ENCODE measurements around the gene CLC. TPM values are rescaled to one million over a fixed set of nuclear protein-coding genes. Genes with fewer than 3 reads are reported as not detected.

Gene CLC
- total RNA-seq, 1 experiment from 2014 or later, result not detected

DNA sequence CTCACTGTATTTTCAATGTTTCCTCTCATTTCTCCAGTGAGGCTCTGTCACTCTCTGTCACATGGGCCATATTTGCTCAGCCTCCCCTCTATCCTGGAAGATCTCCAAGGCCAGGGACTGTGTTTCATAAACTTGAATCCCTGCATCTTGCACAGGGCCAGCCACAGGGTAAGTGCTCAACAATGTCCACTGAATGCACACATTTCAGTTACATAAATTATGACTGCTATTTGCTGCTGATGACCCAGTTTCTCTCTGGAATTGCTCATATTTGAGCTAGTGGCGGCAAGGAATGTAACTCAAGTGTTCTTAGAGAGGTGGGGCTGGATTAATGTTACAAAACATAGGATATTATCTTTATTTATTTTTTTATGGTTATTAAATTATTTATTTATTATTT lies 6.1 kb downstream of the CLC start (continued):
- TF ChIP-seq, protein P1, sequence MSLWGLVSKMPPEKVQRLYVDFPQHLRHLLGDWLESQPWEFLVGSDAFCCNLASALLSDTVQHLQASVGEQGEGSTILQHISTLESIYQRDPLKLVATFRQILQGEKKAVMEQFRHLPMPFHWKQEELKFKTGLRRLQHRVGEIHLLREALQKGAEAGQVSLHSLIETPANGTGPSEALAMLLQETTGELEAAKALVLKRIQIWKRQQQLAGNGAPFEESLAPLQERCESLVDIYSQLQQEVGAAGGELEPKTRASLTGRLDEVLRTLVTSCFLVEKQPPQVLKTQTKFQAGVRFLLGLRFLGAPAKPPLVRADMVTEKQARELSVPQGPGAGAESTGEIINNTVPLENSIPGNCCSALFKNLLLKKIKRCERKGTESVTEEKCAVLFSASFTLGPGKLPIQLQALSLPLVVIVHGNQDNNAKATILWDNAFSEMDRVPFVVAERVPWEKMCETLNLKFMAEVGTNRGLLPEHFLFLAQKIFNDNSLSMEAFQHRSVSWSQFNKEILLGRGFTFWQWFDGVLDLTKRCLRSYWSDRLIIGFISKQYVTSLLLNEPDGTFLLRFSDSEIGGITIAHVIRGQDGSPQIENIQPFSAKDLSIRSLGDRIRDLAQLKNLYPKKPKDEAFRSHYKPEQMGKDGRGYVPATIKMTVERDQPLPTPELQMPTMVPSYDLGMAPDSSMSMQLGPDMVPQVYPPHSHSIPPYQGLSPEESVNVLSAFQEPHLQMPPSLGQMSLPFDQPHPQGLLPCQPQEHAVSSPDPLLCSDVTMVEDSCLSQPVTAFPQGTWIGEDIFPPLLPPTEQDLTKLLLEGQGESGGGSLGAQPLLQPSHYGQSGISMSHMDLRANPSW (CRISPR knock-in tag; conservative IDR thresholded peaks at IDR 0.05; ENCODE audit: low read depth), result no peak
- TF ChIP-seq ZNF219 (CRISPR knock-in tag; IDR thresholded peaks at IDR 0.05; ENCODE audit: borderline replicate concordance) (no peak), NR2C2 (CRISPR knock-in tag; IDR thresholded peaks at IDR 0.05) (no peak)
- TF ChIP-seq, protein P2, sequence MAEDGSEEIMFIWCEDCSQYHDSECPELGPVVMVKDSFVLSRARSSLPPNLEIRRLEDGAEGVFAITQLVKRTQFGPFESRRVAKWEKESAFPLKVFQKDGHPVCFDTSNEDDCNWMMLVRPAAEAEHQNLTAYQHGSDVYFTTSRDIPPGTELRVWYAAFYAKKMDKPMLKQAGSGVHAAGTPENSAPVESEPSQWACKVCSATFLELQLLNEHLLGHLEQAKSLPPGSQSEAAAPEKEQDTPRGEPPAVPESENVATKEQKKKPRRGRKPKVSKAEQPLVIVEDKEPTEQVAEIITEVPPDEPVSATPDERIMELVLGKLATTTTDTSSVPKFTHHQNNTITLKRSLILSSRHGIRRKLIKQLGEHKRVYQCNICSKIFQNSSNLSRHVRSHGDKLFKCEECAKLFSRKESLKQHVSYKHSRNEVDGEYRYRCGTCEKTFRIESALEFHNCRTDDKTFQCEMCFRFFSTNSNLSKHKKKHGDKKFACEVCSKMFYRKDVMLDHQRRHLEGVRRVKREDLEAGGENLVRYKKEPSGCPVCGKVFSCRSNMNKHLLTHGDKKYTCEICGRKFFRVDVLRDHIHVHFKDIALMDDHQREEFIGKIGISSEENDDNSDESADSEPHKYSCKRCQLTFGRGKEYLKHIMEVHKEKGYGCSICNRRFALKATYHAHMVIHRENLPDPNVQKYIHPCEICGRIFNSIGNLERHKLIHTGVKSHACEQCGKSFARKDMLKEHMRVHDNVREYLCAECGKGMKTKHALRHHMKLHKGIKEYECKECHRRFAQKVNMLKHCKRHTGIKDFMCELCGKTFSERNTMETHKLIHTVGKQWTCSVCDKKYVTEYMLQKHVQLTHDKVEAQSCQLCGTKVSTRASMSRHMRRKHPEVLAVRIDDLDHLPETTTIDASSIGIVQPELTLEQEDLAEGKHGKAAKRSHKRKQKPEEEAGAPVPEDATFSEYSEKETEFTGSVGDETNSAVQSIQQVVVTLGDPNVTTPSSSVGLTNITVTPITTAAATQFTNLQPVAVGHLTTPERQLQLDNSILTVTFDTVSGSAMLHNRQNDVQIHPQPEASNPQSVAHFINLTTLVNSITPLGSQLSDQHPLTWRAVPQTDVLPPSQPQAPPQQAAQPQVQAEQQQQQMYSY (CRISPR knock-in tag; IDR thresholded peaks at IDR 0.05), result no peak

DNA sequence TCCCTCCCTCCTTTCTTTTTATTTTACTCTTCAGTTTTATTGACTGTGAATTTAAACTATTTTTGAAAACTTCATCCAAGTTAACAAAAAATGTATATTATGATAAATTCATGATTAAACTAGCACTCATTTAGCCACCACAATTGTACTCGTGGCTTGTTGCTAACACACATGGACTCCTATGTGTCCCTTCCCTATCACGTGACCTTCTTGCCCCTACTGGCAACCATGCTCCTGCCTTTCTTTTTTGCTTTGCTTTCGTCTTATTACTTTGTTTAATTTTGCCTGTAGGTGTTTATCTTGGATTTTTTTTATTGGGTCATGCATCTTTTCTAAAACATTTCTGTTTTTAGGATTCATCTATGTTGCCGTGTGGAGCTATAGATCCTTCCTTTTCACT lies 8.2 kb downstream of the CLC start:
- TF ChIP-seq, protein P3, sequence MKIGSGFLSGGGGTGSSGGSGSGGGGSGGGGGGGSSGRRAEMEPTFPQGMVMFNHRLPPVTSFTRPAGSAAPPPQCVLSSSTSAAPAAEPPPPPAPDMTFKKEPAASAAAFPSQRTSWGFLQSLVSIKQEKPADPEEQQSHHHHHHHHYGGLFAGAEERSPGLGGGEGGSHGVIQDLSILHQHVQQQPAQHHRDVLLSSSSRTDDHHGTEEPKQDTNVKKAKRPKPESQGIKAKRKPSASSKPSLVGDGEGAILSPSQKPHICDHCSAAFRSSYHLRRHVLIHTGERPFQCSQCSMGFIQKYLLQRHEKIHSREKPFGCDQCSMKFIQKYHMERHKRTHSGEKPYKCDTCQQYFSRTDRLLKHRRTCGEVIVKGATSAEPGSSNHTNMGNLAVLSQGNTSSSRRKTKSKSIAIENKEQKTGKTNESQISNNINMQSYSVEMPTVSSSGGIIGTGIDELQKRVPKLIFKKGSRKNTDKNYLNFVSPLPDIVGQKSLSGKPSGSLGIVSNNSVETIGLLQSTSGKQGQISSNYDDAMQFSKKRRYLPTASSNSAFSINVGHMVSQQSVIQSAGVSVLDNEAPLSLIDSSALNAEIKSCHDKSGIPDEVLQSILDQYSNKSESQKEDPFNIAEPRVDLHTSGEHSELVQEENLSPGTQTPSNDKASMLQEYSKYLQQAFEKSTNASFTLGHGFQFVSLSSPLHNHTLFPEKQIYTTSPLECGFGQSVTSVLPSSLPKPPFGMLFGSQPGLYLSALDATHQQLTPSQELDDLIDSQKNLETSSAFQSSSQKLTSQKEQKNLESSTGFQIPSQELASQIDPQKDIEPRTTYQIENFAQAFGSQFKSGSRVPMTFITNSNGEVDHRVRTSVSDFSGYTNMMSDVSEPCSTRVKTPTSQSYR (CRISPR knock-in tag; IDR thresholded peaks at IDR 0.05), result no peak
- Mint-ChIP-seq H3K27ac (no peak overlapping the region), H3K4me1 (no peaks in the 10 kb centered on the region), H3K27me3 (ENCODE audit: low read depth) (peaks cover 36% of the 10 kb centered on the region), H3K36me3 (no peaks in the 10 kb centered on the region), H3K9me3 (peaks cover 4% of the 10 kb centered on the region; the same call in 1 of the 2 replicates), H3K4me3 (no peak overlapping the region)
- ChIA-PET CTCF (no interaction called here), POLR2A (no interaction called here)
- no peak for DNase-seq (ENCODE audit: low spot score)
- no peak for ATAC-seq

DNA sequence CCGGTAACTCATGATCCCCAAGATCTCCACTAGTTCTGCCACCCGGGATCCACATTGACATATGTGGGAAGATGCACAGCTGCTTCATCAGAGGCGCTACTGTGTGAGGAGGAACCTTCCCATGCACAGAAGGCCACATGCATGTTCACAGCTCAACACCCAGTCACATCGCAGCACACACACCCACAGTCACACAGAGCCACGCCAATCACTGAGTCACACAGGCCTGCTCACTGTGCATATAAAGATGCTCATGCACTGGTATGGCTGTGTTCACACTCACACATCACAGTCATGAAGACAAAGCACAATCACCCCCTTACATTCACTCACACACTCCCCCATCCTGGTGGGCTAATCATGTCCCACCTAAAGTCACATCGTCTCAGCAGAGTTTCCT lies 9.8 kb downstream of the CLC start:
- H3K9me3 Mint-ChIP-seq, result peaks cover under 1% of the 10 kb centered on the region; the same call in 1 of the 2 replicates
- H3K4me1 Mint-ChIP-seq, result no peaks in the 10 kb centered on the region
- TF ChIP-seq, protein P4, sequence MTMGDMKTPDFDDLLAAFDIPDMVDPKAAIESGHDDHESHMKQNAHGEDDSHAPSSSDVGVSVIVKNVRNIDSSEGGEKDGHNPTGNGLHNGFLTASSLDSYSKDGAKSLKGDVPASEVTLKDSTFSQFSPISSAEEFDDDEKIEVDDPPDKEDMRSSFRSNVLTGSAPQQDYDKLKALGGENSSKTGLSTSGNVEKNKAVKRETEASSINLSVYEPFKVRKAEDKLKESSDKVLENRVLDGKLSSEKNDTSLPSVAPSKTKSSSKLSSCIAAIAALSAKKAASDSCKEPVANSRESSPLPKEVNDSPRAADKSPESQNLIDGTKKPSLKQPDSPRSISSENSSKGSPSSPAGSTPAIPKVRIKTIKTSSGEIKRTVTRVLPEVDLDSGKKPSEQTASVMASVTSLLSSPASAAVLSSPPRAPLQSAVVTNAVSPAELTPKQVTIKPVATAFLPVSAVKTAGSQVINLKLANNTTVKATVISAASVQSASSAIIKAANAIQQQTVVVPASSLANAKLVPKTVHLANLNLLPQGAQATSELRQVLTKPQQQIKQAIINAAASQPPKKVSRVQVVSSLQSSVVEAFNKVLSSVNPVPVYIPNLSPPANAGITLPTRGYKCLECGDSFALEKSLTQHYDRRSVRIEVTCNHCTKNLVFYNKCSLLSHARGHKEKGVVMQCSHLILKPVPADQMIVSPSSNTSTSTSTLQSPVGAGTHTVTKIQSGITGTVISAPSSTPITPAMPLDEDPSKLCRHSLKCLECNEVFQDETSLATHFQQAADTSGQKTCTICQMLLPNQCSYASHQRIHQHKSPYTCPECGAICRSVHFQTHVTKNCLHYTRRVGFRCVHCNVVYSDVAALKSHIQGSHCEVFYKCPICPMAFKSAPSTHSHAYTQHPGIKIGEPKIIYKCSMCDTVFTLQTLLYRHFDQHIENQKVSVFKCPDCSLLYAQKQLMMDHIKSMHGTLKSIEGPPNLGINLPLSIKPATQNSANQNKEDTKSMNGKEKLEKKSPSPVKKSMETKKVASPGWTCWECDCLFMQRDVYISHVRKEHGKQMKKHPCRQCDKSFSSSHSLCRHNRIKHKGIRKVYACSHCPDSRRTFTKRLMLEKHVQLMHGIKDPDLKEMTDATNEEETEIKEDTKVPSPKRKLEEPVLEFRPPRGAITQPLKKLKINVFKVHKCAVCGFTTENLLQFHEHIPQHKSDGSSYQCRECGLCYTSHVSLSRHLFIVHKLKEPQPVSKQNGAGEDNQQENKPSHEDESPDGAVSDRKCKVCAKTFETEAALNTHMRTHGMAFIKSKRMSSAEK (CRISPR knock-in tag; IDR thresholded peaks at IDR 0.05; ENCODE audit: borderline replicate concordance), result no peak
- TF ChIP-seq ZNF396 (CRISPR knock-in tag; IDR thresholded peaks at IDR 0.05; ENCODE audit: borderline replicate concordance) (no peak), ZNF219 (CRISPR knock-in tag; IDR thresholded peaks at IDR 0.05; ENCODE audit: borderline replicate concordance) (no peak), ZBTB21 (CRISPR knock-in tag; IDR thresholded peaks at IDR 0.05; ENCODE audit: borderline replicate concordance) (no peak), CREM (CRISPR knock-in tag; IDR thresholded peaks at IDR 0.05) (no peak), EMX1 (CRISPR knock-in tag; IDR thresholded peaks at IDR 0.05) (no peak)
- TF ChIP-seq, protein P5, sequence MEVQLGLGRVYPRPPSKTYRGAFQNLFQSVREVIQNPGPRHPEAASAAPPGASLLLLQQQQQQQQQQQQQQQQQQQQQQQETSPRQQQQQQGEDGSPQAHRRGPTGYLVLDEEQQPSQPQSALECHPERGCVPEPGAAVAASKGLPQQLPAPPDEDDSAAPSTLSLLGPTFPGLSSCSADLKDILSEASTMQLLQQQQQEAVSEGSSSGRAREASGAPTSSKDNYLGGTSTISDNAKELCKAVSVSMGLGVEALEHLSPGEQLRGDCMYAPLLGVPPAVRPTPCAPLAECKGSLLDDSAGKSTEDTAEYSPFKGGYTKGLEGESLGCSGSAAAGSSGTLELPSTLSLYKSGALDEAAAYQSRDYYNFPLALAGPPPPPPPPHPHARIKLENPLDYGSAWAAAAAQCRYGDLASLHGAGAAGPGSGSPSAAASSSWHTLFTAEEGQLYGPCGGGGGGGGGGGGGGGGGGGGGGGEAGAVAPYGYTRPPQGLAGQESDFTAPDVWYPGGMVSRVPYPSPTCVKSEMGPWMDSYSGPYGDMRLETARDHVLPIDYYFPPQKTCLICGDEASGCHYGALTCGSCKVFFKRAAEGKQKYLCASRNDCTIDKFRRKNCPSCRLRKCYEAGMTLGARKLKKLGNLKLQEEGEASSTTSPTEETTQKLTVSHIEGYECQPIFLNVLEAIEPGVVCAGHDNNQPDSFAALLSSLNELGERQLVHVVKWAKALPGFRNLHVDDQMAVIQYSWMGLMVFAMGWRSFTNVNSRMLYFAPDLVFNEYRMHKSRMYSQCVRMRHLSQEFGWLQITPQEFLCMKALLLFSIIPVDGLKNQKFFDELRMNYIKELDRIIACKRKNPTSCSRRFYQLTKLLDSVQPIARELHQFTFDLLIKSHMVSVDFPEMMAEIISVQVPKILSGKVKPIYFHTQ (CRISPR knock-in tag; IDR thresholded peaks at IDR 0.05), result no peak
- peaks cover 51% of the 10 kb centered on the region for H3K27me3 Mint-ChIP-seq (ENCODE audit: low read depth)
- ATAC-seq (no peak), DNase-seq (ENCODE audit: low spot score) (no peak)
- CTCF ChIA-PET, result no interaction called here
- no peak overlapping the region for H3K4me3 Mint-ChIP-seq
- POLR2A ChIA-PET, result no interaction called here
- H3K36me3 Mint-ChIP-seq, result no peaks in the 10 kb centered on the region
- H3K27ac Mint-ChIP-seq, result no peak overlapping the region

Data from WTC11 (cell line).